Activated naive CD4-positive, alpha-beta T cell treated with anti-CD3 and anti-CD28 coated beads for 36 hours (primary cell): ENCODE measurements around the gene FLRT1. TPM values are rescaled to one million over a fixed set of nuclear protein-coding genes. Genes with fewer than 3 reads are reported as not detected.
"Not testable (repeated sequence)": the region's sequence is repeated elsewhere in the genome, so short reads cannot be mapped to it uniquely, and the experiment has no call there.

Experiments used
- CTCF ChIA-PET: fragments of 350-600 bp; sonication (Branson Sonifier 250); formaldehyde crosslinking; loops from one replicate; lab custom pipeline; 2021; ENCODE audit warnings: antibody characterized with exemption; lab: Charles Lee
- DNase-seq: peaks from one replicate; pipeline ENCODE4 v3.0.0-alpha.2; 2020
- H3K27ac Mint-ChIP-seq: one replicate; pipeline ENCODE4 v1.8.0; 2021; ENCODE audit warnings: mild to moderate bottlenecking, mixed read lengths
- H3K27me3 Mint-ChIP-seq: one replicate; pipeline ENCODE4 v1.8.0; 2021; ENCODE audit warnings: low read depth, mixed read lengths
- H3K36me3 Mint-ChIP-seq: one replicate; pipeline ENCODE4 v1.8.0; 2021; ENCODE audit warnings: low read depth, mixed read lengths
- H3K4me1 Mint-ChIP-seq: one replicate; pipeline ENCODE4 v1.8.0; 2021; ENCODE audit warnings: low read depth, mixed read lengths
- H3K4me3 Mint-ChIP-seq: one replicate; pipeline ENCODE4 v1.8.0; 2021; ENCODE audit warnings: mild to moderate bottlenecking, moderate library complexity, mixed read lengths
- H3K9me3 Mint-ChIP-seq: one replicate; pipeline ENCODE4 v1.8.0; 2021; ENCODE audit warnings: mixed read lengths
- intact Hi-C: fragments of 100-400 bp; cut with micrococcal nuclease; formaldehyde crosslinking; loops from one replicate; pipeline ENCODE4 v1.15.1; 2023
- total RNA-seq, 2 experiments: library from RNA; stranded (reverse); gene quantifications; one replicate each; pipeline ENCODE4 v1.2.3, GENCODE V29; 2021

The FLRT1 gene
- total RNA-seq, 2 experiments from 2014 or later = 0.17 to 0.29 TPM

- CTCF ChIA-PET = no interaction called here
- no peak for DNase-seq
- no peaks in the 10 kb centered on the region for H3K9me3 Mint-ChIP-seq
- peaks cover 1% of the 10 kb centered on the region for H3K36me3 Mint-ChIP-seq
- H3K27ac Mint-ChIP-seq = no peak overlapping the region
- no peaks in the 10 kb centered on the region for H3K27me3 Mint-ChIP-seq
- H3K4me1 Mint-ChIP-seq = no peaks in the 10 kb centered on the region
- no peak overlapping the region for H3K4me3 Mint-ChIP-seq
- intact Hi-C loops = no loop called here
Observed at GRCh38 chr11:64044730-64045393, 9.1 kb downstream of the FLRT1 start.

DNA sequence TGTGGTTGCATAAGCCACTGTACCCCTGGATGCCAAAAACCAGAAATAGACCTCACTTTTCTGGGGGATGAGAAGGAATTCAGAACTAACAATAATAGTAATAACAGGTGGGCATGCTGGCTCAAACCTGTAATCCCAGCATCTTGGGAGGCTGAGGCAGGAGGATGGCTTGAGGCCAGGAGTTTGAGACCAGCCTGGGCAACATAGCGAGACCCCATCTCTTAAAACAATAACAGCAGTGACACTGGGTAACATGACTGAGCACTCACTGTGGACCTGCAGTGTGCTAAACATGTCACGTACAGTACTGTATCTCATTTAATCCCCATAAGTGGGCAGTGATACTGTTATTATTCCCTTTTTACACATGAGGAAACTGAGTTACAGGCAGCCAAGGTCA is 10.0 kb downstream of the FLRT1 start:
- H3K4me3 Mint-ChIP-seq = no peak overlapping the region
- CTCF ChIA-PET = no interaction called here
- intact Hi-C loops = no loop called here

GRCh38 chr11:64047373-64047772 is 11.6 kb downstream of the FLRT1 start:
- H3K4me3 Mint-ChIP-seq, H3K27ac Mint-ChIP-seq, H3K9me3 Mint-ChIP-seq, DNase-seq, intact Hi-C loops, H3K27me3 Mint-ChIP-seq, H3K4me1 Mint-ChIP-seq, H3K36me3 Mint-ChIP-seq: not testable (repeated sequence)
- CTCF ChIA-PET = interaction anchor here (0.7 kb wide), 1 partner anchor 359 kb away, joined by 5 read pairs; no protein-coding TSS in a partner anchor

More for the DNA sequence above, 10.0 kb downstream of the FLRT1 start:
- H3K9me3 Mint-ChIP-seq = no peaks in the 10 kb centered on the region
- H3K27me3 Mint-ChIP-seq = no peaks in the 10 kb centered on the region
- no peak for DNase-seq
- H3K27ac Mint-ChIP-seq = no peak overlapping the region
- no peaks in the 10 kb centered on the region for H3K4me1 Mint-ChIP-seq
- H3K36me3 Mint-ChIP-seq = peaks cover 1% of the 10 kb centered on the region

DNA sequence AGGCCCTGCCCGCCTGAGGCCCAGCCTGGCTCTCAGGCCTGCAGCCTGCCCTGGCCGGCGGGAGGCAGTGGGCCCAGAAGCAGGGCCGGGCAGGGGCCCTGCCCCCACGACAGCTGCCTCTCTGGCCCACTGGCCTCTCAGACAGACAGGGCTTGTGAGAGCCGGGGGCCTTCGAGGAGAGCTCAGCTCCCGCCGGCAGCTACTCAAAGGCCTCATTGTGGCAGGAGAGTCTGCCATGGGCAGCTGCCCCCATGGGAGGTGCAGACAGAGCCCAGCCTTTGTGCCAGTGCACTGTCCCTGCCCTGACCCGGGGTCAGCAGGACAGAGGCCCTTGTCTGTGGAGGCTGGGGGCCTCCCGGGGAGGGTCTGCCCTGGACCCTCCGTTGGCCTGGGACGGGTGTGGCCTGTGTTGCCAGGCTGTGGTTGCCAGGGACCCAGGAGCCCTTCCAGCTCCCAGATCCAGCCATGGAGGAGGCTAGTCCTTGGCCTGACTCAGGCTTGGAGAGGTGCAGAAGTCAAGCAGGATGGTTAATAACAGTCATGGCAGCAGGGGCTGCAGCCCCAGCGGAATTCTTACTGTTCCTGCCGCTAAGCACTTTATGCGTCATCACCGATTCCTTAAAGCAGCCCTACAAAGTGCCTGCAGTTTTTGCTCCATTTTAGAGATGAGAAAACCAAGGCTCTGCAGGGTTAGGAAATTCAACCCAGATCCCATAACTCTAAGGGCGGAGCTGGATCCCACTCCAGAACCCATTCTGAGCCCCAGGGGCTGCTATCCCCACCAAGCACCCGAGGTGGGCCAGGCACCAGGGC is 12.5 kb downstream of the FLRT1 start:
- no peaks in the 10 kb centered on the region for H3K9me3 Mint-ChIP-seq
- CTCF ChIA-PET = no interaction called here
- intact Hi-C loops = no loop called here
- no peak for DNase-seq
- no peaks in the 10 kb centered on the region for H3K36me3 Mint-ChIP-seq
- no peaks in the 10 kb centered on the region for H3K4me1 Mint-ChIP-seq
- no peak overlapping the region for H3K4me3 Mint-ChIP-seq
- no peak overlapping the region for H3K27ac Mint-ChIP-seq
- no peaks in the 10 kb centered on the region for H3K27me3 Mint-ChIP-seq

- H3K9me3 Mint-ChIP-seq = no peaks in the 10 kb centered on the region
- no peak overlapping the region for H3K27ac Mint-ChIP-seq
- intact Hi-C loops = no loop called here
- no peaks in the 10 kb centered on the region for H3K27me3 Mint-ChIP-seq
- DNase-seq = no peak
- H3K4me3 Mint-ChIP-seq = no peak overlapping the region
- no peaks in the 10 kb centered on the region for H3K36me3 Mint-ChIP-seq
- CTCF ChIA-PET = no interaction called here
- no peaks in the 10 kb centered on the region for H3K4me1 Mint-ChIP-seq
Observed at GRCh38 chr11:64049509-64049908, 13.8 kb downstream of the FLRT1 start.

GRCh38 chr11:64051297-64051696 is 15.6 kb downstream of the FLRT1 start:
- Mint-ChIP-seq H3K36me3 (no peaks in the 10 kb centered on the region), H3K27me3 (no peaks in the 10 kb centered on the region), H3K9me3 (no peaks in the 10 kb centered on the region), H3K27ac (no peak overlapping the region), H3K4me1 (no peaks in the 10 kb centered on the region), H3K4me3 (no peak overlapping the region)
- intact Hi-C loops = no loop called here
- CTCF ChIA-PET = interaction anchor here (0.6 kb wide), 1 partner anchor 395 kb away, joined by 4 read pairs; no protein-coding TSS in a partner anchor
- DNase-seq = no peak

GRCh38 chr11:64052436-64052835 is 16.7 kb downstream of the FLRT1 start:
- Mint-ChIP-seq H3K4me3 (no peak overlapping the region), H3K4me1 (no peaks in the 10 kb centered on the region), H3K27ac (no peak overlapping the region), H3K9me3 (no peaks in the 10 kb centered on the region), H3K36me3 (no peaks in the 10 kb centered on the region), H3K27me3 (no peaks in the 10 kb centered on the region)
- no peak for DNase-seq
- CTCF ChIA-PET = no interaction called here
- intact Hi-C loops = no loop called here

- DNase-seq = no peak
- no peaks in the 10 kb centered on the region for H3K36me3 Mint-ChIP-seq
- H3K27me3 Mint-ChIP-seq = no peaks in the 10 kb centered on the region
- CTCF ChIA-PET = no interaction called here
- intact Hi-C loops = no loop called here
- no peak overlapping the region for H3K27ac Mint-ChIP-seq
- H3K4me1 Mint-ChIP-seq = no peaks in the 10 kb centered on the region
- H3K4me3 Mint-ChIP-seq = no peak overlapping the region
- H3K9me3 Mint-ChIP-seq = no peaks in the 10 kb centered on the region
Observed at GRCh38 chr11:64052938-64053622, 17.3 kb downstream of the FLRT1 start.

DNA sequence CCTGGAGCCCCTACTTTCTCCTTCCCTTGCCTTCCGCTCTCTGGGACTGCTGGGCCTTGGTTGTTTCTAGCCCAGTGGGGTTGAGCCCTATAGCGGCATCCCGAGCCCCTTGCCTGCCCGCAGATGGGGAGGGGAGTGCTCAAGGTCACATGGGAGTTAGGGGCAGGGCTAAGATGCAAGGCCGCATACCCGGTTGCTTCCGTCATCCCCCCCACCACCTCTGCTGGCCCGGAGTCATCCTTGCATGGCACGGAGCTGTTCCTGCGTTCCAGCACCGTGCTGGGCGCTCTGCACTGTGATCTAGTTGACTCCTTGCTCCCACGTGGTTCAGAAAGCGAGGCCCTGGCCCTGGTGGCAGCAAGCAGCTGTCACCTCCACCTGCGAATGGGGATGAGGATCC is 18.0 kb downstream of the FLRT1 start:
- no peak overlapping the region for H3K27ac Mint-ChIP-seq
- H3K9me3 Mint-ChIP-seq = no peaks in the 10 kb centered on the region
- no peaks in the 10 kb centered on the region for H3K27me3 Mint-ChIP-seq
- H3K36me3 Mint-ChIP-seq = no peaks in the 10 kb centered on the region
- intact Hi-C loops = no loop called here
- CTCF ChIA-PET = no interaction called here
- DNase-seq = no peak
- no peak overlapping the region for H3K4me3 Mint-ChIP-seq
- H3K4me1 Mint-ChIP-seq = no peaks in the 10 kb centered on the region

- DNase-seq = no peak
- intact Hi-C loops = no loop called here
- Mint-ChIP-seq H3K36me3 (no peaks in the 10 kb centered on the region), H3K4me1 (no peaks in the 10 kb centered on the region), H3K4me3 (no peak overlapping the region), H3K27me3 (no peaks in the 10 kb centered on the region), H3K9me3 (no peaks in the 10 kb centered on the region), H3K27ac (no peak overlapping the region)
- CTCF ChIA-PET = no interaction called here
Observed at GRCh38 chr11:64055077-64055476, 19.3 kb downstream of the FLRT1 start.

DNA sequence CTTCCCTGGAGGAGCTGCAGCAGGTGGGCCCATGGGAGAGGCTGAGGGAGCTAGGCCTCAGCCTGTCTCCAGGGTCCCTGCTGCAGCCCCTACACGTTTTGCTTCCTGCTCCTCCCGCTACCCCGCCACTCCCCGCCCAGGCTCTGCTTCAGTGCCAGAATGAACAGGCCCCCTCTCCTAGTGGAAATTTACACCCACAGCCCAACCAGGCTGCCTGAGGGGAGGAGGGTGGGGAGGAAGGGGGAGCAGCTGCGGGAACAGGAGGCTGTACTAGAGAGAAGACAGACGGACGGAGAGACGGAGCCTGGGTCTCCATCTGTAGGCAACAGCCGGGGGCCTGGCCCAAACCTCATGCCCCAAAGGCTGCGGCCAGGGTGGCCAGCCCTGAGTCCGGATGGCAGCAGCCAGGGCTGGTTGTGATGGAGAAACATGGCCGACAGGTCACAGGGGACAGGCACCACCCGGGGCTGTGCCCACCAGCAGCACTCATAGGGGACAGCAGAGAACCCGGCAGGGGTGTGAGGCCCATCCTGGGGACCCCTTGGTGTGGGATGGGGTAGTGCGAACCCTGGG is 20.6 kb downstream of the FLRT1 start:
- no peaks in the 10 kb centered on the region for H3K9me3 Mint-ChIP-seq
- H3K27ac Mint-ChIP-seq = no peak overlapping the region
- peaks cover 5% of the 10 kb centered on the region for H3K4me1 Mint-ChIP-seq
- DNase-seq = no peak
- peaks cover 3% of the 10 kb centered on the region for H3K27me3 Mint-ChIP-seq
- CTCF ChIA-PET = no interaction called here
- H3K4me3 Mint-ChIP-seq = no peak overlapping the region
- intact Hi-C loops = no loop called here
- no peaks in the 10 kb centered on the region for H3K36me3 Mint-ChIP-seq

DNA sequence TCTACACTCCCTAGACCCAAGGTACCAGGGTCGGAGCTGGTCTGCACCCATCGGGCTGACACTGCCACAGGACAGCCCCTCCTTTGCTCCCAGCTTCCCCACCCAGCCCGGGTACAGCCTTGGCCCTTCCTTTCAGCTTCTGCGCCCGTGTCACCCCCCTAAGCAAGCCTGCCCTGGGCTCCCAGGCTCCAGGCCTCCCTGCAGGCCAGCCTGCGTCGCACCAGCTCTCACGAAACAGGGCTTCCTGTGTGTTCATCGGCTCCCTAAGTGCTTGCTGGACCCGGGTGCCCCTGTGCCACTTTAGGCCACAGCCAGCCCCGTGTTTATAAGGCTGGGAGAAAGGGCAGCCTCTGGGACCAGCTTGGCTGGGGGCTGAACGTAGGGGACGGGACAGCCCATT is 21.1 kb downstream of the FLRT1 start:
- Mint-ChIP-seq H3K9me3 (no peaks in the 10 kb centered on the region), H3K4me3 (no peak overlapping the region), H3K27me3 (peaks cover 7% of the 10 kb centered on the region), H3K27ac (no peak overlapping the region), H3K4me1 (peaks cover 8% of the 10 kb centered on the region), H3K36me3 (no peaks in the 10 kb centered on the region)
- DNase-seq = no peak
- intact Hi-C loops = no loop called here
- CTCF ChIA-PET = no interaction called here
